Small intestine (tissue), 7 donors: ENCODE data around the gene CCDC66. TPM values are rescaled to one million over a fixed set of nuclear protein-coding genes. Genes with fewer than 3 reads are reported as not detected.
A peak's percentile ranks its signal among the peaks of the same experiment; 100 is the strongest.

Source experiments
- DNase-seq, 2 donors: peaks; one replicate each; pipeline versions ENCODE4 v3.0.0 to v3.0.0-alpha.2; 2013
- FAIRE-seq: peaks from 2 replicates; lab custom pipeline; 2012; peaks lifted over from hg19 to GRCh38; lab: Jason Lieb, UNC
- H3K27ac ChIP-seq, 3 donors: one replicate each; pipeline ENCODE4 v1.5.1; 2013; ENCODE audit warnings: low read length in 2 of 3, mild to moderate bottlenecking in 2 of 3, control low read depth in 1 of 3, inconsistent platforms in 1 of 3, low read depth in 1 of 3, moderate library complexity in 1 of 3
- H3K27me3 ChIP-seq, 3 donors: one replicate each; pipeline ENCODE4 v1.6.1; 2013; ENCODE audit warnings: low read length in 3 of 3, inconsistent platforms in 1 of 3; ENCODE audit not compliant: control insufficient read depth in 3 of 3, insufficient read depth in 3 of 3
- H3K36me3 ChIP-seq, 3 donors: one replicate each; pipeline ENCODE4 v1.6.1; 2013; ENCODE audit warnings: low read length in 3 of 3, inconsistent platforms in 1 of 3, low read depth in 1 of 3, mild to moderate bottlenecking in 1 of 3, moderate library complexity in 1 of 3; ENCODE audit not compliant: control insufficient read depth in 3 of 3, insufficient read depth in 2 of 3
- H3K4me1 ChIP-seq, 3 donors: one replicate each; pipeline ENCODE4 v1.6.1; 2013; ENCODE audit warnings: low read length in 2 of 3, inconsistent platforms in 1 of 3, low read depth in 1 of 3, mild to moderate bottlenecking in 1 of 3, moderate library complexity in 1 of 3; ENCODE audit not compliant: control insufficient read depth in 3 of 3, insufficient read depth in 2 of 3
- H3K4me3 ChIP-seq, 3 donors: one replicate each; pipeline ENCODE4 v1.5.1; 2013; ENCODE audit warnings: low read length in 3 of 3, control low read depth in 1 of 3, inconsistent platforms in 1 of 3, low read depth in 1 of 3, mild to moderate bottlenecking in 1 of 3, moderate library complexity in 1 of 3
- H3K9me3 ChIP-seq, 2 donors: one replicate each; pipeline ENCODE4 v1.6.1; 2013; ENCODE audit warnings: low read depth in 1 of 2, low read length in 1 of 2; ENCODE audit not compliant: control insufficient read depth in 2 of 2, insufficient read depth in 1 of 2
- WGBS, 3 donors: extraction: QIAGEN DNeasy Blood & Tissue Kit; methylation state at CpG; one replicate each; pipeline ENCODE4 v1.1.7; 2013; 5-methylcytosine and 5-hydroxymethylcytosine counted together
- polyA plus RNA-seq, 4 donors: library from polyadenylated mRNA; stranded (reverse) in 3 of 4; unstranded in 1 of 4; fragments of 200-250 nt in 3 of 4; fragments of 120-200 nt in 1 of 4; gene quantifications; one replicate each; pipeline versions ENCODE4 v1.2.1 to v1.2.3, GENCODE V29; 2013
- donor health status: healthy with polysubstance abuse.
- donor health status: control.
- donor health status: control.
- donor health status: Bipolar disorder and iron deficiency.
- donor health status: healthy.

CCDC66 gene
- polyA plus RNA-seq, 4 donors: 3.5 to 21.0 (median 4.8) TPM

DNA sequence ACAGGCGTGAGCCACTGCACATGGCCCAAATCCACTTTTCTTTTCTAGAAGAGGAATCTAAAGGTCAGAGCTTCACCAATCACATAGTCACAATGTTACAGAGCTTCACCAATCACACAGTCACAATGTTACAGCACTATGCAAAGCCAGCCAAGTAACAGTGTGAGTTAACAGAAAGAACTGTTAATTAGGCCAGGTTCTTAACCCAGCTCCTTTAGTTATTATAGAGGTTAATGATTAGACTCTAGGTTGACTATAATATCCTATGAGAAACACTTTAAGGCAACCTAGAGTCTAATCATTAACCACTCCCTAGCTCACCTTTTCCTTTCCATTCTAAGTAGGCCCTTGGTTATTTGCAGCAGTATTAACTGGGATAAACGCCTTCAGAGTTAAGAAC, 72.1 kb downstream of the CCDC66 start:
- H3K4me3 ChIP-seq: no peak overlapping the region
- H3K4me1 ChIP-seq: peaks cover 0 to 9% (median 3%) of the 10 kb centered on the region in 3 donors
- peak overlapping the region in 1 of 3 donors; percentile 50 for H3K27ac ChIP-seq
- FAIRE-seq (peak; percentile 30), DNase-seq (peak; percentile 72)
- WGBS, 3 donors: 29 to 73% (median 49%) methylated on average over 2 of the region's 2 CpGs
- peaks cover 0 to 31% (median 13%) of the 10 kb centered on the region in 3 donors for H3K36me3 ChIP-seq
- H3K27me3 ChIP-seq: no peaks in the 10 kb centered on the region
- no peaks in the 10 kb centered on the region for H3K9me3 ChIP-seq

DNA sequence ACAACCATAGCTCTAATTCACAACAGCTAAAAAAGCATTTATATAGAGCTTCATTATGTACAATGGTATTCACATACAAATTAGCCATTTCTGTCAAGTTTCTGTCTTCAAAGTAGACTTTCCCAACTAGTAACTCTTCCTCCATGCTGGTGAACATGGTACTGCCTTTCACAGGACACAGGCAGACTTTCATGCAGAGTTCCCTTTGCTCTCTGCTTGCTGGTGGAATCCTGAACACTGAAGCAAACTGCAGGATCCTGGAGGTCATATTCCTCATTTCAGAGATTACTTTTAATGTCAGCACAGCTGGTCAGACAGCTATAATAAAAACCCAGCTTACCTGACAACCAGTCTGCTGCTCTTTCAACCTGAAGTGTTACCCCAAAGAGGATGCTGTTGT, 72.5 kb downstream of the CCDC66 start:
- H3K9me3 ChIP-seq: no peaks in the 10 kb centered on the region
- no peak for FAIRE-seq
- H3K4me1 ChIP-seq: peaks cover 0 to 9% (median 3%) of the 10 kb centered on the region in 3 donors
- H3K36me3 ChIP-seq: peaks cover 0 to 31% (median 13%) of the 10 kb centered on the region in 3 donors
- H3K4me3 ChIP-seq: no peak overlapping the region
- DNase-seq: peak in 1 of 2 donors; percentile 36
- peak overlapping the region in 2 of 3 donors; percentile 21 to 50 for H3K27ac ChIP-seq
- H3K27me3 ChIP-seq: no peaks in the 10 kb centered on the region

DNA sequence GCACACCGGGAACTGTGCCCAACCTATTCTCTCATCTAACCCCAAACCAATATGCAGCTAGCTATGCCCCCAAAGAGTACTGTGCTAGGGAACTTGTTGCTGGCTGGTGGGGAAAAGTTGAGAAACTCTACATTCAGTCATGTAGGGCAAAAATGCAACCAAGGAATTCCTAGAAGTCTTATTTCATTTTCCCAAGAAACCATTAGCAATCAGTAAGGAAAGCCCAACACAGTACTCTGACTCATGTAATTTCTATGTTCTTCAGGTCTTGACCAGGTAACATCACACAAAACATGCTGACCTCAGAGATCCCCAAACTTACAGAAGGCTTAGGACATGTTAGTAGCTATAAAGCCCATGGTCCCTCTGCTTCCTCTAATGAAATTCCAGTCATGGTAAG, 74.0 kb downstream of the CCDC66 start:
- peaks cover 3 to 22% (median 13%) of the 10 kb centered on the region in 3 donors for H3K36me3 ChIP-seq
- no peaks in the 10 kb centered on the region for H3K9me3 ChIP-seq
- DNase-seq (no peak), FAIRE-seq (no peak)
- H3K27ac ChIP-seq: no peak overlapping the region
- no peak overlapping the region for H3K4me3 ChIP-seq
- H3K4me1 ChIP-seq: peaks cover 0 to 9% (median 3%) of the 10 kb centered on the region in 3 donors
- H3K27me3 ChIP-seq: no peaks in the 10 kb centered on the region
- WGBS, 3 donors: 66 to 94% (median 72%) methylated on average over 1 of the region's 1 CpG

DNA sequence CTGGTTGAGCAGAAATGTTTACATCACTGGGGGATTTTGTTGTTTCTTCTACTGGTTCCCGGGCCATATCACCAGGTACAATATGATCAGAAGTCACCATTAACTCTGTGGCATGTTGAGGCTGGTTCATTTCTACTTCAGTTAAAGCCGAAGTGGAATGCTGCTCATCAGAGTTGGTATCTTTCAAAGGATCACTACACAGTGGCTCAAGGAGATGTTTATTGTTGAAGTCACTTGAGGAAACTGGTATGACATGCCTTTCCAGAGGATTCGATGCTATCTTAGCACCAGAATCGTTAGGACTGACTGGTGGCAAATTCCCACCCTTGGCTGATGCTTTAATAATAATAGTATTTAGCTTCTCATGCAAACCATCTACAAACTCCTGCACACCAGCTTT, 76.2 kb downstream of the CCDC66 start:
- Histone ChIP-seq H3K9me3 (no peaks in the 10 kb centered on the region), H3K27me3 (no peaks in the 10 kb centered on the region), H3K4me1 (peaks cover 0 to 9% (median 3%) of the 10 kb centered on the region in 3 donors), H3K27ac (no peak overlapping the region), H3K4me3 (no peak overlapping the region), H3K36me3 (peaks cover 3 to 28% (median 14%) of the 10 kb centered on the region in 3 donors)
- DNase-seq (no peak), FAIRE-seq (no peak)
- WGBS, 3 donors: 94 to 97% (median 95%) methylated on average over 4 of the region's 4 CpGs

DNA sequence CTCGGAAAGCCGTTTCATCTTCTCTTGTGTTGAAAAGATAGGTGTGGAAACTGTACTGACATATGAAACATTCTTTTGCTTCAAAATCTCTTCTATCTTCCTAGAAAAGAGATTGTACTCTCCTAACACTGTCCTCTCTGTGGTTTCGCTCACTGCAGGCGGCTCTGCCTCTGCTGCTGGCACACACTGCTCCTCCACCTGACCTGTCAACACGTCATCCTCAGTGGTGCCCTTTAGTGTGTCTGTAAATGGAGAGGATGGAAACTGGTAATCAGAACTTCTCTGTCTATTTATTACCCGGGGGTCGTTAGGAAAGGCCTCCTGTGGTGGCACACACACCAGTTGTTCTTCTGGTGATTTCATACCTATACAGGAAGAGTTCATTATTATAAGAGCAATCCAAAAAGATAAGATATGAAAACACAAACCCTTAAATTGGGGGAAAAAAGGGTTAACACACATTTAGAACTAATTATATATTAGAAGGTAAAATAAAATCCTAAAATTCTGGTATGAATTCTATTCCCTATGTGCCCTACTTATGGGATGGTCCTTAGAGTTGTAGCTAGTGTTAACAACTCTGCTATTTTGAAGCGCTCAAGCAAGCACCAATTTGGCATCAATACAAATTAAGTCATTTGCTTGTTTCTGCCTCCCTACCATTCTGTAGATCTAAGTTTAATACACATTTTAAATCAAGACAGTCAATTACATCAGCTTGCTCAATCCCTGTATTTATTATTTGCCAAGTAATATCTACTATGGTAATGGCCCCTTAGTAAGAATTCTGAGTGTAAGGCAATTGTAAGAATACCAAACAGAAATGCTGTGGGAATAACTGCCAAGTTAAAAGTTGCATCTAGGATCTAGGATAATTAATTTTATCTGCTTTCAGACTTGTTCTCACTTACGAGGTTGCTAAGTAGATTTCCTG, 76.9 kb downstream of the CCDC66 start:
- no peak for FAIRE-seq
- whole genome bisulfite sequencing, 3 donors: 87 to 88% (median 88%) methylated on average over 9 of the region's 9 CpGs

DNA sequence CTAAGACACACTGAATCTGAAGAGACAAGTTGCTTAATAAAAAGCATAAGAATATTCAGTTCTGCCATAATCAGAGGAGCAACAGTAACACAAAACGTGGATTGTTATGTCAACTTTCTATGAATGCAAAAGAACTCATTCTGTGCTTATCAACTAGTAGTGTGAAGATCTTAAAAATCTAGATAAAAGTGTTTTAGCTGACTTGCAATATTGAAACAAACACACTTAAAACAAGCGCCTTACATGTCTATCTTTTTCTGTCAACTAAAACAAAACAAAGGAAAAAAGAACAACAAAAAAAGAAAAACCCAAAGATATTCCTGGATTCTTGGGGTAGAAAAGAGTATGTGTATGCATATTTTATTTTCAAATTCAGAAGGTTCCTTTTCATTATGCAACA, 88.4 kb downstream of the CCDC66 start:
- Histone ChIP-seq H3K27ac (no peak overlapping the region), H3K27me3 (no peaks in the 10 kb centered on the region), H3K9me3 (no peaks in the 10 kb centered on the region), H3K36me3 (peaks cover 9 to 23% (median 11%) of the 10 kb centered on the region in 3 donors), H3K4me1 (no peaks in the 10 kb centered on the region), H3K4me3 (no peak overlapping the region)
- 90 to 97% (median 91%) methylated on average over 2 of the region's 2 CpGs for WGBS, 3 donors
- no peak for DNase-seq
- FAIRE-seq: no peak

More for the DNA sequence above, 76.9 kb downstream of the CCDC66 start:
- H3K36me3 ChIP-seq: peaks cover 3 to 25% (median 17%) of the 10 kb centered on the region in 3 donors
- no peak overlapping the region for H3K4me3 ChIP-seq
- DNase-seq: no peak
- no peaks in the 10 kb centered on the region for H3K9me3 ChIP-seq
- no peak overlapping the region for H3K27ac ChIP-seq
- peaks cover 0 to 5% (median 3%) of the 10 kb centered on the region in 3 donors for H3K4me1 ChIP-seq
- H3K27me3 ChIP-seq: no peaks in the 10 kb centered on the region

DNA sequence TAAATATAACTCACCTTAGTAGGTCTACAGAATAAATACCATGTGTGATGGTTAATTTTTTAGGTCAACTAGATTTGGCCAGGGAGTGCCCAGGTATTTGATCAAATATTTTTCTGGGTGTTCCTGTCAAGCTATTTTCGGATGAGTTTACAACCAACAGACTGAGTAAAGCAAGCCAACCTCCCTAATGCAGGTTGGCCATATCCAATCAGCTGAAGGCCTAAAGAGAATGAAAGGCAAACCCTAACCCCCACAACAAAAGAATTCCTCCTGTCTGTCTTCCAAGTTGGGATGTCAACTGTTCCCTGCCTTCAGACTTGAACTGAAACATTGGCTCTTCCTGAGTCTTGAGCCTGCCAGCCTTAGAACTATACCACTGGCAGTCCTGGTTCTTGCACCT, 97.5 kb downstream of the CCDC66 start:
- no peaks in the 10 kb centered on the region for H3K4me1 ChIP-seq
- DNase-seq (peak in 1 of 2 donors; percentile 1), FAIRE-seq (no peak)
- 89 to 100% (median 98%) methylated on average over 1 of the region's 1 CpG for WGBS, 3 donors
- H3K27me3 ChIP-seq: no peaks in the 10 kb centered on the region
- no peak overlapping the region for H3K4me3 ChIP-seq
- peaks cover 0 to 5% of the 10 kb centered on the region in 2 donors for H3K9me3 ChIP-seq
- H3K27ac ChIP-seq: no peak overlapping the region
- peaks cover 8 to 32% (median 20%) of the 10 kb centered on the region in 3 donors for H3K36me3 ChIP-seq

DNA sequence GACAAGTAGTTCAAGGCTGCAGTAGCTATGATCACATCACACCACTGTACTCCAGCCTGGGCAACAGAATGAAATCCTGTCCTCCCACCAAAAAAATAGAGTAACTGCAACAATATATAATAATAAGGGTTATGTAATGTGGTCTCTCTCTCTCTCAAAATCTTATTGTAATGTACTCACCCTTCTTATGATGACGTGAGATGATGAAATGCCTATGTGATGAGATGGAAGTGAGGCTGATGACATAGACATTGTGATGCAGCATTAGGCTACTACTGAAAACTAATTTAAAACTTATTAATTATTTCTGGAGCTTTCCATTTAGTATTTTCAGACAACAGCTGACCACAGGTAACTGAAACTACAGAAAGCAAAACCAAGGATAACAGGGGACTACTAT, 98.7 kb downstream of the CCDC66 start:
- Histone ChIP-seq H3K4me3 (no peak overlapping the region), H3K27me3 (no peaks in the 10 kb centered on the region), H3K36me3 (peaks cover 8 to 40% (median 20%) of the 10 kb centered on the region in 3 donors), H3K4me1 (no peaks in the 10 kb centered on the region), H3K9me3 (peaks cover 0 to 5% of the 10 kb centered on the region in 2 donors), H3K27ac (no peak overlapping the region)
- WGBS, 3 donors: 98 to 100% (median 100%) methylated on average over 1 of the region's 1 CpG
- FAIRE-seq (no peak), DNase-seq (no peak)
